Mesenchymal stem cell (in vitro differentiated cells and primary cell): ENCODE data around the gene MARCHF5.
"Not testable (repeated sequence)": the region's sequence is repeated elsewhere in the genome, so short reads cannot be mapped to it uniquely, and the experiment has no call there.

Experiments
- DNase-seq: peaks from one replicate; pipeline ENCODE4 v3.0.0-alpha.2; 2013
- H2AFZ ChIP-seq: one replicate; pipeline ENCODE4 v1.6.1; 2013; ENCODE audit warnings: low read depth, mild to moderate bottlenecking, control low read depth, inconsistent platforms, low read length, moderate library complexity
- H2AK5ac ChIP-seq: 2 replicates; pipeline ENCODE4 v1.6.1; 2013; ENCODE audit warnings: low read length, moderate library complexity, mild to moderate bottlenecking, inconsistent platforms; ENCODE audit not compliant: severe bottlenecking
- H2BK120ac ChIP-seq: one replicate; pipeline ENCODE4 v1.6.1; 2013; ENCODE audit warnings: low read depth, mild to moderate bottlenecking, inconsistent platforms, low read length, moderate library complexity
- H2BK12ac ChIP-seq, 2 experiments: one replicate each; pipeline ENCODE4 v1.6.1; 2013; ENCODE audit warnings: inconsistent platforms in 2 of 2, low read length in 2 of 2, mild to moderate bottlenecking in 2 of 2, moderate library complexity in 2 of 2, control low read depth in 1 of 2
- H2BK15ac ChIP-seq: one replicate; pipeline ENCODE4 v1.6.1; 2013; ENCODE audit warnings: mild to moderate bottlenecking, low read depth, inconsistent platforms; ENCODE audit not compliant: poor library complexity, severe bottlenecking
- H2BK5ac ChIP-seq: 2 replicates; pipeline ENCODE4 v1.6.1; 2013; ENCODE audit warnings: low read depth, mild to moderate bottlenecking, low read length, control low read depth, inconsistent platforms; ENCODE audit not compliant: poor library complexity, severe bottlenecking
- H3K14ac ChIP-seq, 2 experiments: one replicate each; pipeline ENCODE4 v1.6.1; 2013; ENCODE audit warnings: inconsistent platforms in 2 of 2, low read length in 2 of 2, control low read depth in 1 of 2, mild to moderate bottlenecking in 1 of 2, moderate library complexity in 1 of 2
- H3K18ac ChIP-seq, 2 experiments: one replicate each; pipeline ENCODE4 v1.6.1; 2013; ENCODE audit warnings: inconsistent platforms in 2 of 2, low read length in 2 of 2, control low read depth in 1 of 2, low read depth in 1 of 2, mild to moderate bottlenecking in 1 of 2
- H3K23ac ChIP-seq, 2 experiments: one replicate each; pipeline ENCODE4 v1.6.1; 2013; ENCODE audit warnings: inconsistent platforms in 2 of 2, low read length in 2 of 2, mild to moderate bottlenecking in 2 of 2, moderate library complexity in 2 of 2, control low read depth in 1 of 2
- H3K27ac ChIP-seq: 2 replicates; pipeline ENCODE4 v1.5.1; 2013; ENCODE audit warnings: mild to moderate bottlenecking, moderate library complexity, low read length, control low read depth, inconsistent platforms; ENCODE audit not compliant: poor library complexity, severe bottlenecking
- H3K27me3 ChIP-seq, 2 experiments: 2 replicates each; pipeline versions ENCODE4 v1.6.1 to v1.7.0; 2013; ENCODE audit warnings: low read length in 2 of 2, mild to moderate bottlenecking in 2 of 2, moderate library complexity in 2 of 2, control low read depth in 1 of 2, inconsistent platforms in 1 of 2; ENCODE audit not compliant: control insufficient read depth in 1 of 2, insufficient read depth in 1 of 2
- H3K36me3 ChIP-seq, 2 experiments: 2 replicates each; pipeline versions ENCODE4 v1.6.1 to v1.7.0; 2013; ENCODE audit warnings: low read length in 2 of 2, control low read depth in 1 of 2, inconsistent platforms in 1 of 2, low read depth in 1 of 2, mild to moderate bottlenecking in 1 of 2; ENCODE audit not compliant: insufficient read depth in 2 of 2, control insufficient read depth in 1 of 2
- H3K4ac ChIP-seq, 2 experiments: one replicate each; pipeline ENCODE4 v1.6.1; 2013; ENCODE audit warnings: inconsistent platforms in 2 of 2, low read length in 2 of 2, mild to moderate bottlenecking in 2 of 2, moderate library complexity in 2 of 2, control low read depth in 1 of 2, low read depth in 1 of 2
- H3K4me1 ChIP-seq: 2 replicates; pipeline ENCODE4 v1.6.1; 2013; ENCODE audit warnings: low read depth, low read length, control low read depth; ENCODE audit not compliant: control insufficient read depth, insufficient read depth
- H3K4me2 ChIP-seq: 2 replicates; pipeline ENCODE4 v1.6.1; 2013; ENCODE audit warnings: low read length, mild to moderate bottlenecking, inconsistent platforms; ENCODE audit not compliant: poor library complexity, severe bottlenecking
- H3K4me3 ChIP-seq, 2 experiments: 2 replicates each; pipeline versions ENCODE4 v1.5.1 to v1.7.0; 2013; ENCODE audit warnings: low read length in 2 of 2, mild to moderate bottlenecking in 2 of 2, control low read depth in 1 of 2, low read depth in 1 of 2; ENCODE audit not compliant: insufficient read depth in 1 of 2
- H3K79me1 ChIP-seq: replicated peaks from 2 replicates; pipeline ENCODE4 v1.6.1; 2013; ENCODE audit warnings: mild to moderate bottlenecking, control low read depth, low read length, inconsistent platforms; ENCODE audit not compliant: poor library complexity, severe bottlenecking
- H3K9ac ChIP-seq: 2 replicates; pipeline ENCODE4 v1.7.0; 2013; ENCODE audit warnings: mild to moderate bottlenecking, low read length, moderate library complexity
- H3K9me3 ChIP-seq: 2 replicates; pipeline ENCODE4 v1.7.0; 2013; ENCODE audit warnings: mild to moderate bottlenecking, low read length; ENCODE audit not compliant: control insufficient read depth
- H4K8ac ChIP-seq: one replicate; pipeline ENCODE4 v1.6.1; 2013; ENCODE audit warnings: inconsistent platforms, mild to moderate bottlenecking, low read length, moderate library complexity
- H4K91ac ChIP-seq: one replicate; pipeline ENCODE4 v1.6.1; 2013; ENCODE audit warnings: mild to moderate bottlenecking, low read length, inconsistent platforms
- whole genome bisulfite sequencing: methylation state at CpG from one replicate; pipeline ENCODE4 v1.1.7; 2013; ENCODE audit warnings: mixed read lengths; 5-methylcytosine and 5-hydroxymethylcytosine counted together

Gene MARCHF5

GRCh38 chr10:92385831-92386230 is 94.9 kb downstream of the MARCHF5 start:
- no peaks in the 10 kb centered on the region for H3K9me3 ChIP-seq

GRCh38 chr10:92387289-92387940 is 96.4 kb downstream of the MARCHF5 start:
- H2AFZ ChIP-seq: no peak overlapping the region
- H3K9ac ChIP-seq: no peak overlapping the region
- no peak overlapping the region for H2BK5ac ChIP-seq
- H3K4ac ChIP-seq: no peak overlapping the region
- no peak overlapping the region for H2BK12ac ChIP-seq
- no peaks in the 10 kb centered on the region for H3K36me3 ChIP-seq
- no peaks in the 10 kb centered on the region for H3K79me1 ChIP-seq
- no peak overlapping the region for H3K14ac ChIP-seq
- no peak overlapping the region for H3K23ac ChIP-seq
- peaks cover 0 to 4% of the 10 kb centered on the region in 2 experiments for H3K27me3 ChIP-seq
- H3K4me3 ChIP-seq: no peak overlapping the region
- no peak overlapping the region for H4K91ac ChIP-seq
- peak; percentile 78 for DNase-seq
- H3K18ac ChIP-seq: no peak overlapping the region
- 40% methylated on average over 11 of the region's 11 CpGs for WGBS
- no peak overlapping the region for H3K27ac ChIP-seq
- no peak overlapping the region for H4K8ac ChIP-seq
- H2BK120ac ChIP-seq: no peak overlapping the region
- no peaks in the 10 kb centered on the region for H3K4me1 ChIP-seq
- H2AK5ac ChIP-seq: no peak overlapping the region
- no peak overlapping the region for H3K4me2 ChIP-seq
- H3K9me3 ChIP-seq: no peaks in the 10 kb centered on the region
- H2BK15ac ChIP-seq: no peak overlapping the region

More at GRCh38 chr10:92385831-92386230, 94.9 kb downstream of the MARCHF5 start:
- H4K8ac ChIP-seq: no peak overlapping the region
- H2BK5ac ChIP-seq: no peak overlapping the region
- H3K4me2 ChIP-seq: no peak overlapping the region
- H3K27ac ChIP-seq: no peak overlapping the region
- H4K91ac ChIP-seq: no peak overlapping the region
- H3K79me1 ChIP-seq: no peaks in the 10 kb centered on the region
- no peak overlapping the region for H2AFZ ChIP-seq
- H3K36me3 ChIP-seq: no peaks in the 10 kb centered on the region
- H3K23ac ChIP-seq: no peak overlapping the region
- no peak overlapping the region for H3K9ac ChIP-seq
- H2AK5ac ChIP-seq: no peak overlapping the region
- H3K4ac ChIP-seq: no peak overlapping the region
- no peaks in the 10 kb centered on the region for H3K4me1 ChIP-seq
- no peak overlapping the region for H3K18ac ChIP-seq
- H2BK120ac ChIP-seq: no peak overlapping the region
- no peak overlapping the region for H2BK12ac ChIP-seq
- no peak overlapping the region for H3K4me3 ChIP-seq
- peaks cover 10 to 12% of the 10 kb centered on the region in 2 experiments for H3K27me3 ChIP-seq
- no peak overlapping the region for H2BK15ac ChIP-seq
- 71% methylated on average over 2 of the region's 2 CpGs for WGBS
- no peak for DNase-seq
- no peak overlapping the region for H3K14ac ChIP-seq

- not testable (repeated sequence) for H2BK12ac ChIP-seq, H2BK120ac ChIP-seq, H2AK5ac ChIP-seq, H3K9ac ChIP-seq, H3K23ac ChIP-seq, H3K9me3 ChIP-seq, H3K14ac ChIP-seq, H3K4me3 ChIP-seq, H3K4me1 ChIP-seq, H3K36me3 ChIP-seq, H2BK15ac ChIP-seq, H4K8ac ChIP-seq, H2AFZ ChIP-seq, H3K18ac ChIP-seq, H3K4me2 ChIP-seq, H3K79me1 ChIP-seq, DNase-seq, H3K27me3 ChIP-seq, H3K4ac ChIP-seq, H3K27ac ChIP-seq, H2BK5ac ChIP-seq
- H4K91ac ChIP-seq: peak overlapping the region; percentile 55
- 100% methylated on average over 1 of the region's 1 CpG for WGBS
Measured at GRCh38 chr10:92393173-92393572, 102.2 kb downstream of the MARCHF5 start.

GRCh38 chr10:92395271-92395670 is 104.3 kb downstream of the MARCHF5 start:
- H2AK5ac ChIP-seq: no peak overlapping the region
- H3K27ac ChIP-seq: no peak overlapping the region
- H3K36me3 ChIP-seq: no peaks in the 10 kb centered on the region
- no peaks in the 10 kb centered on the region for H3K27me3 ChIP-seq
- no peak for DNase-seq
- WGBS: 81% methylated on average over 4 of the region's 4 CpGs
- H3K4me1 ChIP-seq: no peaks in the 10 kb centered on the region
- H3K14ac ChIP-seq: no peak overlapping the region
- H3K23ac ChIP-seq: no peak overlapping the region
- H3K4me3 ChIP-seq: no peak overlapping the region
- no peak overlapping the region for H2BK12ac ChIP-seq
- H3K9me3 ChIP-seq: peaks cover 3% of the 10 kb centered on the region
- H3K4me2 ChIP-seq: no peak overlapping the region
- no peak overlapping the region for H3K9ac ChIP-seq
- no peak overlapping the region for H2BK5ac ChIP-seq
- H3K4ac ChIP-seq: no peak overlapping the region
- no peaks in the 10 kb centered on the region for H3K79me1 ChIP-seq
- no peak overlapping the region for H4K91ac ChIP-seq
- H2AFZ ChIP-seq: no peak overlapping the region
- no peak overlapping the region for H2BK120ac ChIP-seq
- H3K18ac ChIP-seq: no peak overlapping the region
- no peak overlapping the region for H4K8ac ChIP-seq
- no peak overlapping the region for H2BK15ac ChIP-seq
